HG03575 (cell line): Measurements from ENCODE around the gene FGF5.
"Not testable (repeated sequence)": the region's sequence is repeated elsewhere in the genome, so short reads cannot be mapped to it uniquely, and the experiment has no call there.

ENCODE experiments used
- ATAC-seq: cut with Tn5 transposase; IDR thresholded peaks from one replicate; pipeline ENCODE4 v1.9.1; 2021; ENCODE audit not compliant: unreplicated experiment, insufficient number of reproducible peaks, low FRiP score; ENCODE audit errors: extremely low read depth

The FGF5 gene

GRCh38 chr4:80266253-80266901, at the start of gene FGF5:
FGF5 (plus strand) TSS chr4:80266664; CDS start chr4:80266825, 161 bp downstream.
- ATAC-seq: no peak

- ATAC-seq: no peak
Measured at GRCh38 chr4:80219301-80220025, 47.0 kb upstream of the FGF5 start.

GRCh38 chr4:80220711-80221110, 45.8 kb upstream of the FGF5 start:
- ATAC-seq: no peak

- ATAC-seq: no peak
Measured at GRCh38 chr4:80221161-80221560, 45.3 kb upstream of the FGF5 start.

GRCh38 chr4:80225595-80225994, 40.9 kb upstream of the FGF5 start:
- no peak for ATAC-seq

- no peak for ATAC-seq
Measured at GRCh38 chr4:80226094-80226493, 40.4 kb upstream of the FGF5 start.

- ATAC-seq: no peak
Measured at GRCh38 chr4:80228460-80228859, 38.0 kb upstream of the FGF5 start.

GRCh38 chr4:80229128-80229527, 37.3 kb upstream of the FGF5 start:
- no peak for ATAC-seq

- peak; percentile 86 for ATAC-seq
Measured at GRCh38 chr4:80229590-80229989, 36.9 kb upstream of the FGF5 start.

- ATAC-seq: no peak
Measured at GRCh38 chr4:80231180-80231579, 35.3 kb upstream of the FGF5 start.

GRCh38 chr4:80232707-80233370, 33.6 kb upstream of the FGF5 start:
- ATAC-seq: no peak

GRCh38 chr4:80233390-80233789, 33.1 kb upstream of the FGF5 start:
- ATAC-seq: no peak

- no peak for ATAC-seq
Measured at GRCh38 chr4:80235451-80235850, 31.0 kb upstream of the FGF5 start.

GRCh38 chr4:80237992-80238391, 28.5 kb upstream of the FGF5 start:
- no peak for ATAC-seq

GRCh38 chr4:80239480-80240150, 26.8 kb upstream of the FGF5 start:
- ATAC-seq: no peak

GRCh38 chr4:80240976-80241375, 25.5 kb upstream of the FGF5 start:
- no peak for ATAC-seq

GRCh38 chr4:80243274-80244018, 23.0 kb upstream of the FGF5 start:
- no peak for ATAC-seq

GRCh38 chr4:80247484-80247883, 19.0 kb upstream of the FGF5 start:
- ATAC-seq: not testable (repeated sequence)

GRCh38 chr4:80249144-80249543, 17.3 kb upstream of the FGF5 start:
- ATAC-seq: no peak
